Measurements from ENCODE around the gene CACNB2.

DNA sequence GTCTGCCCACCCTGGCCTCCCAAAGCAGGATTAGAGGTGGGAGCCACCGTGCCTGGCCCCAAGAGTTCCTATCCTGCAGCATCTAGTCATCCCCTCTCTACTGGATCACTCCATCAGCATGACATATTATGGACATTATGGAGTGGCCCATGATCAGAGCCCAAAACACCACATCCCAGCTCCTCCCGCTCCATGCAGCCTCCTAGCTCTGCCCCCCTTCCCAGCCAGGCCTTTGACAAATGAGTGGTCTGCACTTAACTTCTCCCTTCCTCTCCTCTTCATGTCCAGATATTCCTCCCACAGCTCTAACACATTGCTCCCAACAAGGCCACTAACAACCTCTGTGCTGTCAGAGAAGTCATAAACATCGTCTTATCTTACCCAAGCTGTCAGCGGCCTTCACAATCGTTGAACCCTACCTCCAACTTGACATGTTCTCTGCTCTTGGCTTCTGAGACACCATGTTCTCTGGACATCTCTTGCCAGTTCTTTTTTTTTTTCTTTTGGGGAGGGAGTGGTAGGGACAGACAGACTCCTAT is 323.5 kb downstream of the CACNB2 start:
- no peak for TF ChIP-seq CTCF (IDR thresholded peaks at IDR 0.05)
- no peak for TF ChIP-seq POLR2A (IDR thresholded peaks at IDR 0.05)
- TF ChIP-seq EP300 (IDR thresholded peaks at IDR 0.05) = no peak

All from tibial nerve (tissue), 4 donors.